ENCODE measurements around the gene SPATA13.

The SPATA13 gene

GRCh38 chr13:24225930-24226329, 65.4 kb downstream of the SPATA13 start:
- DNase-seq = no peak

GRCh38 chr13:24226762-24227161, 66.2 kb downstream of the SPATA13 start:
- no peak for DNase-seq

- peak; percentile 24 for DNase-seq
Measured at GRCh38 chr13:24228852-24229458, 68.4 kb downstream of the SPATA13 start.

- DNase-seq = no peak
Measured at GRCh38 chr13:24230428-24231072, 70.0 kb downstream of the SPATA13 start.

- DNase-seq = no peak
Measured at GRCh38 chr13:24231377-24231776, 70.9 kb downstream of the SPATA13 start.

- DNase-seq = no peak
Measured at GRCh38 chr13:24232037-24232436, 71.5 kb downstream of the SPATA13 start.

GRCh38 chr13:24232474-24232873, 72.0 kb downstream of the SPATA13 start:
- DNase-seq = no peak

- no peak for DNase-seq
Measured at GRCh38 chr13:24233351-24233901, 72.9 kb downstream of the SPATA13 start.

- no peak for DNase-seq
Measured at GRCh38 chr13:24234200-24234915, 73.8 kb downstream of the SPATA13 start.

GRCh38 chr13:24237356-24237755, 76.8 kb downstream of the SPATA13 start:
- no peak for DNase-seq

- no peak for DNase-seq
Measured at GRCh38 chr13:24241336-24241735, 80.8 kb downstream of the SPATA13 start.

GRCh38 chr13:24242100-24242499, 81.6 kb downstream of the SPATA13 start:
- DNase-seq = no peak

GRCh38 chr13:24243302-24243701, 82.8 kb downstream of the SPATA13 start:
- DNase-seq = no peak

GRCh38 chr13:24244802-24245201, 84.3 kb downstream of the SPATA13 start:
- no peak for DNase-seq

GRCh38 chr13:24247016-24247415, 86.5 kb downstream of the SPATA13 start:
- DNase-seq = no peak

- no peak for DNase-seq
Measured at GRCh38 chr13:24249624-24250023, 89.1 kb downstream of the SPATA13 start.

- DNase-seq = no peak
Measured at GRCh38 chr13:24250376-24251057, 90.0 kb downstream of the SPATA13 start.

- DNase-seq = peak; percentile 86
Measured at GRCh38 chr13:24251525-24251924, 91.0 kb downstream of the SPATA13 start.

- no peak for DNase-seq
Measured at GRCh38 chr13:24252136-24252535, 91.6 kb downstream of the SPATA13 start.

- DNase-seq = peak; percentile 24
Measured at GRCh38 chr13:24253520-24254145, 93.1 kb downstream of the SPATA13 start.

- peak; percentile 62 for DNase-seq
Measured at GRCh38 chr13:24254146-24254841, 93.8 kb downstream of the SPATA13 start.

GRCh38 chr13:24257497-24257896, 97.0 kb downstream of the SPATA13 start:
- DNase-seq = no peak

Data from activated naive CD4-positive, alpha-beta T cell treated with Interleukin-2 at 50 U/mL for 16 hours (primary cell).